22Rv1 (cell line): ENCODE data around the gene CLMN.

Experiments used
- CTCF ChIP-seq: fragments of 450-650 bp; IDR thresholded peaks from 2 replicates; pipeline ENCODE4 v1.5.1; 2017; ENCODE audit warnings: mild to moderate bottlenecking
- ZFX ChIP-seq: fragments of 450-650 bp; IDR thresholded peaks from 2 replicates; pipeline ENCODE4 v1.6.1; 2017; ENCODE audit warnings: antibody characterized with exemption, borderline replicate concordance

GRCh38 chr14:95165517-95165916 is 154.2 kb downstream of the CLMN start:
- TF ChIP-seq CTCF (no peak), ZFX (no peak)
